Body of pancreas (tissue), 4 donors: ENCODE measurements around the gene RAB26.

Source experiments
- CTCF ChIP-seq, 7 experiments: fragments of 450-650 bp in 4 of 7; fragments of 200-600 bp in 3 of 7; sonication (generic) in 3 of 7; IDR thresholded peaks; one replicate each; pipeline ENCODE4 v1.5.1; 2016 to 2019; ENCODE audit warnings: antibody characterized with exemption in 7 of 7
- POLR2A ChIP-seq, 3 donors: fragments of 450-650 bp; IDR thresholded peaks; one replicate each; pipeline ENCODE4 v1.6.1; 2016; ENCODE audit warnings: antibody characterized with exemption in 3 of 3, mild to moderate bottlenecking in 2 of 3

GRCh38 chr16:2190659-2191445, 42.4 kb downstream of the RAB26 start:
- no peak for TF ChIP-seq POLR2A (IDR thresholded peaks at IDR 0.05)
- TF ChIP-seq CTCF (IDR thresholded peaks at IDR 0.05), result no peak
